Activated CD8-positive, alpha-beta memory T cell treated with anti-CD3 and anti-CD28 coated beads for 24 hours (primary cell): ENCODE results near the gene KITLG.
"Not testable (repeated sequence)": the region's sequence is repeated elsewhere in the genome, so short reads cannot be mapped to it uniquely, and the experiment has no call there.

Experiments used
- DNase-seq: peaks from one replicate; pipeline ENCODE4 v3.0.0-alpha.2; 2020

Gene KITLG

GRCh38 chr12:88538697-88539096 lies 41.6 kb downstream of the KITLG start:
- DNase-seq = no peak

GRCh38 chr12:88538250-88538649 lies 42.0 kb downstream of the KITLG start:
- no peak for DNase-seq

- DNase-seq = no peak
These were observed 49.4 kb downstream of the KITLG start for GRCh38 chr12:88530868-88531267.

- no peak for DNase-seq
These were observed 50.5 kb downstream of the KITLG start for GRCh38 chr12:88529531-88530488.

- DNase-seq = no peak
These were observed 57.3 kb downstream of the KITLG start for GRCh38 chr12:88522961-88523360.

GRCh38 chr12:88520436-88520820 lies 59.8 kb downstream of the KITLG start:
- no peak for DNase-seq

GRCh38 chr12:88519802-88520435 lies 60.4 kb downstream of the KITLG start:
- no peak for DNase-seq

- no peak for DNase-seq
These were observed 61.3 kb downstream of the KITLG start for GRCh38 chr12:88518863-88519403.

- DNase-seq = no peak
These were observed 63.5 kb downstream of the KITLG start for GRCh38 chr12:88516811-88517210.

- no peak for DNase-seq
These were observed 69.4 kb downstream of the KITLG start for GRCh38 chr12:88510843-88511242.

- no peak for DNase-seq
These were observed 70.4 kb downstream of the KITLG start for GRCh38 chr12:88509851-88510250.

GRCh38 chr12:88509347-88509746 lies 70.9 kb downstream of the KITLG start:
- DNase-seq = no peak

GRCh38 chr12:88507851-88508250 lies 72.4 kb downstream of the KITLG start:
- DNase-seq = not testable (repeated sequence)

- DNase-seq = no peak
These were observed 73.0 kb downstream of the KITLG start for GRCh38 chr12:88507270-88507669.

GRCh38 chr12:88505696-88506095 lies 74.6 kb downstream of the KITLG start:
- no peak for DNase-seq

- no peak for DNase-seq
These were observed 77.0 kb downstream of the KITLG start for GRCh38 chr12:88503281-88503703.

- DNase-seq = no peak
These were observed 78.0 kb downstream of the KITLG start for GRCh38 chr12:88501972-88502938.

- DNase-seq = no peak
These were observed 83.3 kb downstream of the KITLG start for GRCh38 chr12:88496891-88497371.

- no peak for DNase-seq
These were observed 83.8 kb downstream of the KITLG start for GRCh38 chr12:88496429-88496828.

- DNase-seq = no peak
These were observed 85.2 kb downstream of the KITLG start for GRCh38 chr12:88495031-88495430.

GRCh38 chr12:88494520-88494919 lies 85.8 kb downstream of the KITLG start:
- DNase-seq = no peak

GRCh38 chr12:88493636-88494035 lies 86.6 kb downstream of the KITLG start:
- no peak for DNase-seq

GRCh38 chr12:88490425-88490824 lies 89.8 kb downstream of the KITLG start:
- DNase-seq = no peak
